ENCODE measurements around the gene MALRD1.

The MALRD1 gene

DNA sequence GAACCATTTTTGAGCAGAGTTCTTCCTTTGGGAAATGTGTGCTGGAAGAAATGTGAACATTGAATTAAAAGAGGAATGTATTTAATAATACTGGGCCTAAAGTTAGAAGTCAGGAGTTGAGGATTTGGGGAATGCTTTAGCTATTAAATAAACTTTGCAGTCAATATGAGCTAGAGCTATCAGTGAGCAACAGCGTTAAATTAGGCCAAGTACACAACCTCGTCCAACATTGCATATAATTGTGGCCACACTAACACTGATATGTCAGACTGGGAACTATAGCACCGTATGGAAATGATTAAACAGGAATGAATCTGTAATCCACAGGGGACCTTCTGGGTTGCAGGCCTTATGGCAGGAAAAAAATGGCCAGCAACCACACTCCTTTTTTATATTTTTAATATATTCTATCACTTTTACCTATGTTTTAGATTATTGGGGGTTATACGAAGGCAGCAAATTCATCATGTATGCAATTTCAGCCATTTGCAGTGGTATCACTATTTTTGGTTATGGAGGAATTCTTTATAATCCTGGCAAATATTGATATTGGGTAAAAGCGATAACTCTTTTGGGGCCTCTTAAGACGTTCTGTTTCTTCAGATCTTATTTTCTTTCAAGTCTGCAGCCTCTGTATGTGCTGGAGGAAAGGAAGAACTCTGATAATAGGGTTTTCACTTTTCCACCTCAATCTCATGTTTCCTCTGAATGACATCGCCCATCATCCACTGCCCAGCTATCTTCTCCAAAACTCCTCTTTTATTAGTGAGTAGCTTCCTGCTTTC lies 531.4 kb downstream of the MALRD1 start:
- DNase-seq = no peak

DNA sequence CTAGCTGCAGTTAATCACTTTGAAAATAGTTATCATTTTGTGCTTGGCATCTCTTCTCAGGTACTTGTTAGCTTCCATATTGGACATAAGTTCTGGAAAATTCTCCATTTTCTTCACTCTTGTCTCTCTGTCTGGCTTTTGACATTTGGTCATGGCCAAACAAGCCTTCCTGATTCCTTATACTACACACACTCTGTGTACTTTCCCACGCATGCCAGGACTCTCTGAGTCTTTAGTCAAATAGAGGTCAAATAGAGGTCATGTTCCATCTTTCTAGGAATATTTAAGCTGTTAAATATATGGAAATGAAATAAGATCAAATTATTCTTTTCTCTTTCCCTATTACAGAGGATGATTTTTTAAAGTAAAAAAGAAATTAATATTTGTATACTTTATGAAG lies 532.1 kb downstream of the MALRD1 start:
- no peak for DNase-seq

DNA sequence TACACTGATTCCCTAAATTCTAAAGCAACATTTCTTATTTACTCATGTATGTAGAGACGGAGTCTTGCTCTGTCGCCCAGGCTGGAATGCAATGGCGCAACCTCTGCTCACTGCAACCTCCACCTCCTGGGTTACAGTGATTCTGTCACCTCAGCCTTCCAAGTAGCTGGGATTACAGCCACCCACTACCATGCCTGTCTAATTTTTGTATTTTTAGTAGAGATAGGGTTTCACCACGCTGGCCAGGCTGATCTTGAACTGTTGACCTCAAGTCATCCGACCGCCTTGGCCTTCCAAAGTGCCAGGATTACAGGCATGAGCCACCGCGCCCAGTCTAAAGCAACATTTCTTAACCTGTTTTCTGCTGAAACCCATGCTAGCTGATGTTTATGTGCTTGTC lies 540.0 kb downstream of the MALRD1 start:
- DNase-seq = no peak

- DNase-seq = no peak
Observed at GRCh38 chr10:19592276-19592675, 543.7 kb downstream of the MALRD1 start.

DNA sequence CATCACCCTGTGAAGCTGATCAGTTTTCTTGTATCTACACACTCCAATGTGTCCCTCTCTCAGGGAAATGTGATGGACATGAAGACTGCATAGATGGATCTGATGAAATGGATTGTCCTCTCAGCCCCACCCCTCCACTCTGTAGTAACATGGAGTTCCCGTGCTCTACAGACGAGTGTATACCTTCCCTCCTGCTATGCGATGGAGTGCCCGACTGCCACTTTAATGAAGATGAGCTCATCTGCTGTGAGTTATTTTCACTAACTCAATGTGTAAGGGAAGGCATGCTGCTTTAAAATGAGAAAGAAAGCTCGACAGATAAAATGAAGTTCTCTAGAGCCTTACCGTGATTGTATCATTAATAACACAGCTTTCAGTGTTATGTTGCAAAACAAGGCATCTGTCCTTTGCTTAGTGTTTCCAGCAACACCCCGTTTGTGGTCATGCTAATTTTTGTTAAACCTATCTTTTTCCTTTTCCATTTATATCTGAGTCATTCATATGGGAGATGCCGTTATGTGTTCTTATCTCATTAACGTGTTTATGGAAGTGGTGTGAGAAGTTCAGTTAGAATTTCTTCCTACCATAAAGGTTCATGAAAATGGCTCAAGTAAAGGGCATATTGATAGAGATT lies 546.7 kb downstream of the MALRD1 start:
- DNase-seq = no peak

DNA sequence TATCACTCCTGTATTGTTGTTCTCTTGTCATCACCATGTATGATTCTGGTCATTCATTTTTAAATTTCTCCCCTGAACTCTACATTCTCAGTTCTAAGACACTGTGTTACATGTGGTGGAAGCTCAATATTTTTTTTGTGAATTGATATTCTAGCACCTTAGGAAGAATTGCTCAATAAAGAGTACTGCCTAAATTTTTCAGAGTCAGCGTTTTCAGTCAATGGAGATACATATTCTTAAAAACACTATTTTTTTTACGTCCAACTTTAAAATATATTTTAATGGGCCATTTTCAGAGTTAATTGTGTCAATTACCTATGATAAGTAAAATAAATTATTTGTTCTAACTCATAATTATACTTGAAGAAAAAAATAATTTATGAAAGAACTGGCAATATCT lies 557.2 kb downstream of the MALRD1 start:
- no peak for DNase-seq

GRCh38 chr10:19606968-19607367 lies 558.4 kb downstream of the MALRD1 start:
- no peak for DNase-seq

DNA sequence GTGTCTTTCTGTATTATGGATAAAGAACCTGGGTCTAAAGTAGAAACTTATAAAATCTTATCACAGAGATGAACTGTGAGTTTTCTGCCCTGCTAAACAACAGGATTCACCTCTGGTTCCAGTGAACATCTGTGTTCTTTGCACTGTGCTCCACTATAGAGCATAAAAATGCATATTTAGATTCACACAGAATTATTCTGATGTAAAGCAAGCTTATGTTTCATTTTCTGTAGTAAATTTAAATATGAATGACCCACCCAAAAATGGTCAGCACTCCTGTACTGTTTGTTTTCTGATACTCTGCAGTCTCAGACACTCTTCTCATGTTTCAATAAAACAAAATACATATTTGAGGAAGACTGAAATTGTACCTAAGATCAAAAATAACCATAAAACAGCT lies 563.2 kb downstream of the MALRD1 start:
- no peak for DNase-seq

DNA sequence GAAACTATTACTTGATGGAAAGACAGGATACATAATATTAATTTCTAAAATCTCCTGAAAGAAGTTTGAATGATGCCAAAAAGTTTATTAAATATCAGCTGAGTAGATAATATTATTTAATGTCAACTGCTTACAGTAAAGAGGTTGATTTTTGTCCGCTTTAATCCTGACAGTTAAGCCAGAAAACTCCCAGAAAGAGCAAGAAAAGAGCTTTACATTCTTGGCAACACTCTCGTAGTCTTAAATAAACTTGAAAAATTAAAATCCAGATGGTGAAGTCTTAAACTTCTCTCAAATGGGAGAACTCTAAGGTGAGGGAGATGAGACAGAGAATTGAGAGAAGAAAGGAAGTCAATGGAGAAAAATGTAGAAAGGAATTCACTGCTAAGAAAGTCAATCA lies 568.4 kb downstream of the MALRD1 start:
- no peak for DNase-seq

DNA sequence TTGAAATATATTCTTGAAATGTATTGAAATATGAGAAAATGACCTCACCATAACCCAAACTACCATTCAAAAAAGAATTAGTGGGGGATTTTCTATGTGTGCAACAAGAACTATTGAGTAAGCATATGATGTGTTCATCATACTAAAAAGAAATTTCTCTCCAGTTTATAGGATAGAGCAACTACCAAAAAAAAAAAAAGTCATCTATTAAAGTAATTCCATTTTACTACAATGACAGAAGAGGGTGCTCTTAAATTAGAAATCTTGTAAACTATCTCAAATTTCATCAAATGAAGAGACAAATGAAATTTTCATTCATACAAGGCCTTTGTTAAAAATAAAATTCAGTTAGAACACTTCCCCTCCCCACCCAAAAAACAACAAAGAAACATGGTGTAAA lies 572.2 kb downstream of the MALRD1 start:
- no peak for DNase-seq

GRCh38 chr10:19623321-19623720 lies 574.7 kb downstream of the MALRD1 start:
- no peak for DNase-seq

- DNase-seq = no peak
Observed at GRCh38 chr10:19626156-19626555, 577.6 kb downstream of the MALRD1 start.

GRCh38 chr10:19628767-19629560 lies 580.4 kb downstream of the MALRD1 start:
- no peak for DNase-seq

DNA sequence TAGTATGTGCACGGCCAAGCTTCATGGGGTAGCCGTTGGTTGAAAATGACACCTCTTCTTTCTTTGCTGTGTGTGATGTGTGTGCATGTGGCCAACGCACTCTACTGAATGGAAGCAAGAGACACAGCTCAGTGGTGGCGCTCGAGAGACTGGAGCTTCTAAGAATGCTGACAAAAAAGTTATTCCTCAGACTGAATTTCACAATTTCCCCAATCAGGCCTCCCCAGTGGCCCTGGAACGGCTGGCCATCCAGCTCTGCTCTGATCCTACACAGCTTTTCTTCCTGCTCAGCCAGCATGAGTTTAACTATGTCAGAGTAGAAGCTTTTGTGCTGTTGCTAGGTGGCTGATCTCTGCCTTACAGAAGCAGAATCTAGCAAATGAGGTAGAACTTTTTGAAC lies 581.0 kb downstream of the MALRD1 start:
- peak in 1 of 2 donors; percentile 13 for DNase-seq

DNA sequence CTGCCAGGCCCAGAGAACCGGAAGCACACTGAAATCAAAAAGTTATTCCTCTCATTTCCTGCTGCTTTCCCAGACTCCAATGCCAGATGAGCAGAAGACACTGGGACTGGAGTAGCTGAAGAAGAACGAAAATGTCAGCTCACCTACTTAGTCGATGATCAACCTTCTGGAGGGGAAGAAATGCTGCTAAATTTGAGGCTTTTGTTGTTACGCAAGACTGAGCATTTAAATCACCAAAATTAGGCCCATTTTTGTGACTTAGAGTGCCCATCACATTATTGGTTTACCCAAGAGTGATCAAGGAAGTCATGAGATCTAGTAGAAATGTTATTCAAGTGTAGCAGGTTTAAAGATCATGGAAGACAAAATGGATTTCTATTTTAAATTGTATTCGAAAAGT lies 585.6 kb downstream of the MALRD1 start:
- DNase-seq = no peak

GRCh38 chr10:19638182-19638895 lies 589.7 kb downstream of the MALRD1 start:
- DNase-seq = peak in 1 of 2 donors; percentile 16

DNA sequence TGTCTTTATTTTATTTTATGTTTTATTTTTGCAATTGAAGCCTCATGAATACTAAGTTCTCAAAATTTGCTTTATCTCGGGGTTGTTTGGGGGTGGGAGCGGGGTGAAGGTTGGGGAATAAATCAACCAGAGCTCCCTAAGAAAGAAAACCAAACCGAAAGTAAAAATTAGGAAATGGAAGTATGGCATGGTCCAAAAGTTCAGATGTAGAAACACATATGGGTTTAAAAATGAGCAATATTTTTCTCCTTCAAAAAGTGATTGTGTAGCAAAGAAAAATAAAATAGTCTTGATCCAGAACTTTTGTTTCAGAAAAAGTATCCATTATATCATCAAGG lies 590.3 kb downstream of the MALRD1 start:
- DNase-seq = no peak

DNA sequence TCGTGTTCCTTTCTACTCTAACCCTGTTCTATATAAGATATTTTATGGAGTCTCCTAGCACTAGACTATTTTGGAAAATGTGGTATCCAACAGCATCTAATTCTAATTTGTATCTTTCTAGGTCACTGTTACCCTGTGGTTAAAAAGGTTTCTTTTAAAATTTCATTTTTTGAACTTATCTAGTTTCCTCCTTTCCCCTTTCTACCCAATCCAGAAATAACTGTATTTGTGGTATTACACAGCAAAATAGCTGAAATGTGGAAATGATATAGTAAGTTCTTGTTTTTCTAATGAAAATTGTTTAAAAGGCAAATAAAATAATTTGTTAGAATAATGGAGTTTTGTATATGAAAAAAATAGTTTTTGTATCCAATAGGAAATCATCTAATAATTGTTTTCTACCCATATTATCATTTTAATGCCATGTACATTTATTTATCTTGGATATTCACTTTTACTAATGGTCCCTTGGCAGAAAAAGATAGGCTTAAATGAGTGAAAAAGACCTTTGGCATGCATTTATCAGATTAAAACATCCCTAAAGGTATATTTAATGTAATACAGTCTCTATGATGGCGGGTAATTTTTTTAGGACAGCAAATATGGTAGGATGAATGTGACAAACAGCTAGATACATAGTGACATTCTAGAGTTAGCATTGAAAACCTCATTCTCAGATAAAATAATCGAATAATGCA lies 592.1 kb downstream of the MALRD1 start:
- no peak for DNase-seq

- no peak for DNase-seq
Observed at GRCh38 chr10:19651549-19651948, 602.9 kb downstream of the MALRD1 start.

DNA sequence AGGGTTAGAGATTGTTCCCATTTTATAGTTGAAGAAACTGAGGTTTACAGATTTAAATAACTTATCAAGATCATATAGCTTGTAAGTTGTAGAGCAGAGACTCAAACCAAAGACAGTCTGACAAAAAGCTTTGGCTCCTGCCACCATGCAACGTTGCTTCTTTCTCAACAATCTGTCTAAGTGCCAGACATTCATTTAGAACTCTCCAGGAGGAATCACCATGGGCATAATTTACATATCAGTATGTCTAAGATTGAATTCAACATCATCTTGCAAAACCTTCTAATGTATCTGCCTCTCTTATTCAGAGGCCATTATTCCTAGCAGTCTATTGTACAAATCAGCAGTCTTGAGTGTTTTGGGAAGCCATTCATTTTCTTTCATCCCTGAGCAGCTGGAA lies 604.1 kb downstream of the MALRD1 start:
- no peak for DNase-seq

DNA sequence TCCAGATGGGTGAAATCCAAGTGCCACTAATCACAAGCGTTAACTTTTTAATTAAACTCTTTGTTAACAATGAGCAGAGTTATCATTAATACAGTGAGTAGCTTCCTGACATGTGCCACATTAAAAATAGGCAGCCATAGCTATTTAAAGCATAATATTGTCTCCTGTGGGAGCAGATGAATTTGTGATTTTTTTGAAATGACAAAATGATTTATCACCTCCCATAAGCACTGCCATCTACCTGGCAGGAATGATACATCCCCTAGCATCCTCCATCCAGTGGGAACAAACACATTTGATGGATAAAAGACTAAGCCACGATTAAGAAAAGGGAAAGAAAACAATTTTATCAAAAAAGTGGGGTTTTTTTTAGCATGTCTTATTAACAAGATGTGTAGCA lies 605.3 kb downstream of the MALRD1 start:
- DNase-seq = no peak

DNA sequence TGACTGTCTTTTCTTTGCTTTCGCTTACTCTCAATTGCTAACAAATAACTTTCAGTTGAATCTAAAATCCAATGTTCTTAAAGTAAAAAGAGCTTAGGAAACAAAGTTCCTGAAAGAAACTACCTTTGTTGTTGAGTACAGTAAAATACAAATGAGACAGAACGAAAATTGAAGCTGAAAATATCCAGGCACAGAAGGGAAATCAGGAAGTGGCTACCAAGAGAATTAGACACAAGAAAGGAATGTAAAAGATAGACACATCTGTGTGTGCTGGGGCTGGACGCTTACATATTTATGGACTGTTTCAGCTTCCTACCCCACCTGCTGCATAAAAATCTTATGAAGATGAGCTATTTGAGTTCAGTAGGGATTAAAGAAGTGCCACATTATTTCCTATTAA lies 606.0 kb downstream of the MALRD1 start:
- no peak for DNase-seq
